ENCODE results near the gene ERBB4.

- no peak for TF ChIP-seq CTCF (IDR thresholded peaks at IDR 0.05)
- no peak for TF ChIP-seq ZFX (IDR thresholded peaks at IDR 0.05; ENCODE audit: borderline replicate concordance)
These were observed 309.8 kb downstream of the ERBB4 start for GRCh38 chr2:212228743-212229171.

All from 22Rv1 (cell line).